ENCODE results near the gene S100A9.

S100A9 gene

GRCh38 chr1:153361480-153362109, 3.9 kb downstream of the S100A9 start:
- DNase-seq = no peak

- no peak for DNase-seq
Observed at GRCh38 chr1:153362187-153362775, 4.6 kb downstream of the S100A9 start.

DNA sequence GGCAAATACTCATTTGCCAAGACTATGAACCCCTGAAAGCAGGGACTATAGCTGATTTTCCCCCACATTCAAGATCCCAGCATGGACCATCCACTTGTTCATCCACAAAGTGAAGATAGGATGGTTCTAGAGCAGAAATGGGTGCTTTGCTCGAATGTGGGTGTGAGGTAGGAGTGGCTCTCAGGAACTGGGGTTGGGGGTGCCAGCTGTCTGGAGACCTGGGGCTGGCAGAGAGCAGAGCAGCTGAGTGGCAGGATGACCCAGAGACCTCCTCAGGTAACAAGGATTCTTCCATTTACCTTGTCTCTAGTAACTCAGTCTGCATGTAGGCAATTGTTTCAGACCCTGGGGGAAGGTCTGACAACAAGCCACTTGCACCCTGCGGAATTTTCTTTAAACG, 6.0 kb downstream of the S100A9 start:
- no peak for DNase-seq

DNA sequence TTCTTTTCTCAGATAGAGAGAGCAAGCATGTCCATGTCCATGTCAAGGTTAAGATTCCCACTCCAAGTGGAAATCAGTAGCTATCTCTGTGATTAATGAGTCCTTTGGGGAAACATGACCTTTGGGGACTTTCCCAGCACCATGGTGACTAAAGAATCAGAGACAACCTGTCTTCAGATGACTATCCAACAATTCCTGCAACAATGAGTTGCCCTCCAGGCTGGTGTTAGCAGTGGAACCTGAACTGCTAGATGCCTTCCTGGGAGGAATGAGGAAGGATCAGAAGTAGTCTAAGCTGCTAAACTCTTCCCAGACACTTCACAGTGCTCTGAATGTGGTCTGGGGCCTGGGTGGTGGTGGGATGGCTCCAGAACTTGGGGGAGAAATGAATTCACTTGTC, 6.5 kb downstream of the S100A9 start:
- DNase-seq = no peak

GRCh38 chr1:153364766-153365666, 7.4 kb downstream of the S100A9 start:
- DNase-seq = no peak

DNA sequence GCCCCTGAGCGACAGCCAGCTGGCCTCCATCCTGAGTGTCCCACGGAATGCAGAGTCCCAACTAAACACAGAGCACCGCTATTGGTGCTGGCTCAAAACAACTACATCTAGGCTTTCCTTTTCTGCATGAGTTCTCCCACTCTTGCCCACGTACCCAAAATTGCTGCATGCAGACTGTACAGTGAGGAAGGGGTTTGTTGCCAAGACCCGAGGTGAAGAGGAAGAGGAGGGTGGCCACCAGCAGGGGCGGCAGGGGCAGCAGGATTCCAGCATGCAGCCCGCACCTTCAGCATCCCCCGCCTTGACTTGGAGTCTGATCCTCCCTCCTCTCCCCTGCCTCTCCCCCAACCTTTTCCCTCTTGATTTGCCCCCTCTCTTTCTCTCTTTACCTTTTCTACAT, 8.0 kb downstream of the S100A9 start:
- DNase-seq = no peak

- DNase-seq = no peak
Observed at GRCh38 chr1:153366261-153366660, 8.6 kb downstream of the S100A9 start.

- DNase-seq = no peak
Observed at GRCh38 chr1:153367090-153367489, 9.4 kb downstream of the S100A9 start.

DNA sequence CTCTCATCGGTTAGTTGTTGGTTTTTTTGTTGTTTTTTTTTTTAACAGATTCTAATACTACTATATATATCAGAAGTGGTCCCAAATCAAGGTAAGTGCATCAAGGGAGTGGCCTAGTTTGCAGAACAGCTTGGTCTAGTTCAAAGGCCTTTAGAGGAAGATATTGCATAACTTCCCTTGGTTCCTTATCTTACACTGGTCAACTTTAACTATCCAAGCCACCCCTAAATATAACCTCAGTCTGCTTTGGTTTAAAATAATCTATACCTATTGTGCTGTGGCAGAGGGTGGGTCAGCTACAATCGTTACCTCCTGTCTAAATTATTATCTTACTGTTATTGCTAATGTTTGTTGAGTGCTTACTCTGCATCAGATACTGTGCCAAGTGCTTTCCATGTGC, 10.8 kb downstream of the S100A9 start:
- DNase-seq = no peak

- no peak for DNase-seq
Observed at GRCh38 chr1:153370146-153370545, 12.5 kb downstream of the S100A9 start.

DNA sequence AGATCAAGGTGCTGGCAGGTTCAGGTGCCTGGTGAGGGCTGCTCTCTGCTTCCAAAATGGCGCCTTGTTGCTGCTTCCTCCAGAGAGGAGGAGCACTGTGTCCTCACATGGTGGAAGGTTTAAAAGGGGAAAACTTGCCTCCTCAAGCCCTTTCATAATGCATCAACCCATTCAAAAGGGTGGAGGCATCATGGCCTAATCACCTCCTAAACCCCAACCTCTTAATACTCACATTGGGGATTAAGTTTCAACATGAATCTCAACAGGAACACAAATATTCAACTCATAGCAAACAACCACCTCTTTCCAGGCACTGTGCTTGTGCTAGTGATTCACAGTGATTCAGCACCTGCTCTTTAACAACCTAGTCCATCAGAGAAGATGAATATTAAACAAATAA, 13.6 kb downstream of the S100A9 start:
- no peak for DNase-seq

- DNase-seq = no peak
Observed at GRCh38 chr1:153372571-153372970, 14.9 kb downstream of the S100A9 start.

- no peak for DNase-seq
Observed at GRCh38 chr1:153374071-153374470, 16.4 kb downstream of the S100A9 start.

- DNase-seq = no peak
Observed at GRCh38 chr1:153375511-153375910, 17.9 kb downstream of the S100A9 start, which contains the start of gene S100A12. Gene S100A12, minus strand, starts transcription at chr1:153375621. Its CDS starts 1,029 bp downstream, at chr1:153374592.

DNA sequence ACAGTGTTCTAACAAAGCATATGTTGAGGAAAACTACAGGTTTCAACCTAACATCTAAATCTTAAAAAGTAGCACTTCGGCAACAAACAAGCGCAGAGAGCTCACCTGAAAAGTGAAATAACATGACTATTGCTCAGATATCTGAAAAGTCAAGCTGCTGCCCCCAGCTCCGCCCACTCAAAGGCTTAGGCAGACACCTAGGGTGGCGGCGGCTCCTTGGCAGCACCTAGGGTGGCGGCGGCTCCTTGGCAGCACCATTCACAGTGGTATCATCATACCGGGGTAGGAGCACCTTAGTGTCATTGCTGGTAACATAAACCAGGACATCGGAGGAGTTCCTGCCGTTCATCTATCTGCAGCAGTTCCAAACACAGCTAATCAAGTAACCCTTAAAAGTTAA, 21.9 kb downstream of the S100A9 start:
- no peak for DNase-seq

GRCh38 chr1:153380711-153381110, 23.1 kb downstream of the S100A9 start:
- no peak for DNase-seq

DNA sequence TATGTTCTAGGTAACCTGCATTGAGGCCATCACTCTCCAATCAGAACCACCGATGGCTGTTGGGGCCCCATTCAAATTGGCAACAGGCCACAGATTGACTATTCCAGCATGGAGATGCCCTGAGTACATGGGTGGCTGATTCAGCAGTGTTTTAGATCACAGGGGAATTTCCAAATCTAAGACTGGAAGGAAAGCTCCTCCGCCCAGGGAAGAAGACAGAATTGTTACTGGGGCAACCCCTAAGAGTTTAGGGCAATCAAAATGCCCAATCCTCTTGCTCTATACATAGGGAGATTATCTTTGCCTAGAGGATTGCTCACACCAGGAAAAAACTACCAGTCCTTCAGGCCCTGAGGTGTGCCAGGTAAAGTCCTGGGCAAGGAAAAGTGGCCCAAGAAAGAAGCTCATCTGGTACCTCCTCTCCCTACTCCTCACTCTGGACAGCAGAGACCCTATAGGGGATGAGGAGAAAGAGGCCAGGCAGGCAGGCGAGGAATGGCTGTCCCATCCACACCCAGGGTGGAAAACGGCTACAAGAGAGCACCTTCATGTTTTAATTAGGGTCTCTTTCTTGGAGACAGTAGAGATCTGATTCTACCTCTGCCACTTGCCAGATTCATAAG, 27.4 kb downstream of the S100A9 start:
- DNase-seq = no peak

DNA sequence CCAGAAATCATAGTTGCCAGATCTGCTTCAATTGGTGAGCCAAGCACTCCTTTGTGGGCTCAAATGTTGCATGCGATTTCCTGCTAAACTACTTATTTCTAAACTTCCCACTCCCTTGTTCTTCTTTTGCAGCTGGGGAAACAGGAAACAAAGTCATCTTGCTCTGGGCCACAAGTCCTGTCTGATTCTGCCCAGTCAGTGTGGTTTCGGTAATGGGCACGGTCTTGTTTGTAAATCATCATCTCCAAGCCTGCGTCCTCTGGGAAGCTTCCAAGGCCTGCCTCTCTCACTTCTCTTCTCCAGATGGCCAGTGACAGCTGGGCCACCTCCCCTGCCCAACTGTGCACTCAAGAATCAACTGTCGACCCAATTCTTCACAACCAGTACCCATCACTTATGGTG, 28.8 kb downstream of the S100A9 start:
- no peak for DNase-seq

GRCh38 chr1:153387001-153387400, 29.3 kb downstream of the S100A9 start:
- no peak for DNase-seq

GRCh38 chr1:153387785-153388184, 30.1 kb downstream of the S100A9 start:
- no peak for DNase-seq

DNA sequence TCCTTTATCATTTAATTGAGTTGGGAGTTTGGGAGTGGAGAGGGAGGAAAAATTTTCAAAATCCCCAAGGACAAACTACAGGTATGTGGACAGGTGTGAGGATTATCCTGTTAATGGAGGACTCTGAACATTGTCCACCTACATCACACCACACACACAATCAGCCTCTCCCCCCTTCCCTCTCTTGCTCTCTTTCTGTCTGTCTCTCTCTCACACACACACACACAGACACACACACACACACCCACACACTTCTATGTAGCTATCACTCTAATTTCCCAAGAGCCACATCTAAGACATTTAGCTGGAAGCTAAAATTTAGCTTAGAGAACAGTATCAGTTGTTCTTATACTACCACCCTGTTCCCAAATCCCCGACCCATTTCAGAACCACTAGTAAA, 31.7 kb downstream of the S100A9 start:
- no peak for DNase-seq

GRCh38 chr1:153389973-153390879, 32.6 kb downstream of the S100A9 start:
- no peak for DNase-seq

Data from stimulated activated CD4-positive, alpha-beta T cell treated with anti-CD3 and anti-CD28 coated beads, Interleukin-4, amount 100 ng/mL, for 4 hours (primary cell).